ENCODE measurements around the gene CACNA1G.

DNA sequence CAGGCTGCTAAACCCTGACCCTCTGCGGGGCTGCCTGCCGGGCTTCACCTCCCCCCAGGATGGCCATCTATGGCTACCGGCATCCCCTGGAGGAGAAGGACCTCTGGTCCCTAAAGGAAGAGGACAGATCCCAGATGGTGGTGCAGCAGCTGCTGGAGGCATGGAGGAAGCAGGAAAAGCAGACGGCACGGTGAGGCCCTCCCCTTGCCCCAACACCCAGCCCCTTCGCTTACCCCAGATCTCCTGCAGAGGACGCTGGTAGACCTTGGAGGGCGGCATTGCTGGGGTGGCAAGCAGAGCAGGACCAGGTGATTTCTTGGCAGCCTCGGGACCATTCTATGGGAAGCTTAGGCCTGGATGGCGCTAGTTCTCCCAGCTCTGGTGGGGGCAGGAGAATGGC lies 98.7 kb downstream of the CACNA1G start:
- TF ChIP-seq JUNB (CRISPR knock-in tag; conservative IDR thresholded peaks at IDR 0.05) = no peak
- no peak for TF ChIP-seq POLR2A (conservative IDR thresholded peaks at IDR 0.05)
- no peak for TF ChIP-seq LEF1 (IDR thresholded peaks at IDR 0.05)
- TF ChIP-seq HNRNPLL (IDR thresholded peaks at IDR 0.05; ENCODE audit: low read depth, low read length, poor library complexity, severe bottlenecking) = no peak
- TF ChIP-seq DIDO1 (tag; IDR thresholded peaks at IDR 0.05; ENCODE audit: low read depth) = no peak
- TF ChIP-seq SIN3B (IDR thresholded peaks at IDR 0.05; ENCODE audit: low read depth) = no peak
- no peak for TF ChIP-seq RFX5 (IDR thresholded peaks at IDR 0.05; ENCODE audit: low read depth, low read length)
- no peak for TF ChIP-seq ZBTB8A (IDR thresholded peaks at IDR 0.05; ENCODE audit: partially characterized antibody)
- no peak for TF ChIP-seq CHAMP1 (IDR thresholded peaks at IDR 0.05)
- TF ChIP-seq, protein P1, sequence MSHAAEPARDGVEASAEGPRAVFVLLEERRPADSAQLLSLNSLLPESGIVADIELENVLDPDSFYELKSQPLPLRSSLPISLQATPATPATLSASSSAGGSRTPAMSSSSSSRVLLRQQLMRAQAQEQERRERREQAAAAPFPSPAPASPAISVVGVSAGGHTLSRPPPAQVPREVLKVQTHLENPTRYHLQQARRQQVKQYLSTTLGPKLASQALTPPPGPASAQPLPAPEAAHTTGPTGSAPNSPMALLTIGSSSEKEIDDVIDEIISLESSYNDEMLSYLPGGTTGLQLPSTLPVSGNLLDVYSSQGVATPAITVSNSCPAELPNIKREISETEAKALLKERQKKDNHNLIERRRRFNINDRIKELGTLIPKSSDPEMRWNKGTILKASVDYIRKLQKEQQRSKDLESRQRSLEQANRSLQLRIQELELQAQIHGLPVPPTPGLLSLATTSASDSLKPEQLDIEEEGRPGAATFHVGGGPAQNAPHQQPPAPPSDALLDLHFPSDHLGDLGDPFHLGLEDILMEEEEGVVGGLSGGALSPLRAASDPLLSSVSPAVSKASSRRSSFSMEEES (CRISPR knock-in tag; IDR thresholded peaks at IDR 0.05) = no peak
- TF ChIP-seq, protein P2, sequence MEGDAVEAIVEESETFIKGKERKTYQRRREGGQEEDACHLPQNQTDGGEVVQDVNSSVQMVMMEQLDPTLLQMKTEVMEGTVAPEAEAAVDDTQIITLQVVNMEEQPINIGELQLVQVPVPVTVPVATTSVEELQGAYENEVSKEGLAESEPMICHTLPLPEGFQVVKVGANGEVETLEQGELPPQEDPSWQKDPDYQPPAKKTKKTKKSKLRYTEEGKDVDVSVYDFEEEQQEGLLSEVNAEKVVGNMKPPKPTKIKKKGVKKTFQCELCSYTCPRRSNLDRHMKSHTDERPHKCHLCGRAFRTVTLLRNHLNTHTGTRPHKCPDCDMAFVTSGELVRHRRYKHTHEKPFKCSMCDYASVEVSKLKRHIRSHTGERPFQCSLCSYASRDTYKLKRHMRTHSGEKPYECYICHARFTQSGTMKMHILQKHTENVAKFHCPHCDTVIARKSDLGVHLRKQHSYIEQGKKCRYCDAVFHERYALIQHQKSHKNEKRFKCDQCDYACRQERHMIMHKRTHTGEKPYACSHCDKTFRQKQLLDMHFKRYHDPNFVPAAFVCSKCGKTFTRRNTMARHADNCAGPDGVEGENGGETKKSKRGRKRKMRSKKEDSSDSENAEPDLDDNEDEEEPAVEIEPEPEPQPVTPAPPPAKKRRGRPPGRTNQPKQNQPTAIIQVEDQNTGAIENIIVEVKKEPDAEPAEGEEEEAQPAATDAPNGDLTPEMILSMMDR (IDR thresholded peaks at IDR 0.05 in 2 of 3, conservative IDR thresholded peaks at IDR 0.05 in 1 of 3; ENCODE audit: insufficient read depth in 2 of 3, low read depth in 1 of 3, low read length in 3 of 3) = no peak; a peak in 1 of 6 replicates
- no peak for TF ChIP-seq E2F5 (CRISPR knock-in tag; IDR thresholded peaks at IDR 0.05)
- no peak for TF ChIP-seq SPI1 (IDR thresholded peaks at IDR 0.05; ENCODE audit: borderline replicate concordance, low read depth, low read length)
- TF ChIP-seq CEBPB (tag; IDR thresholded peaks at IDR 0.05) = no peak
